ENCODE data around the gene ADGRV1.
"Not testable (repeated sequence)": the region's sequence is repeated elsewhere in the genome, so short reads cannot be mapped to it uniquely, and the experiment has no call there.

The ADGRV1 gene

DNA sequence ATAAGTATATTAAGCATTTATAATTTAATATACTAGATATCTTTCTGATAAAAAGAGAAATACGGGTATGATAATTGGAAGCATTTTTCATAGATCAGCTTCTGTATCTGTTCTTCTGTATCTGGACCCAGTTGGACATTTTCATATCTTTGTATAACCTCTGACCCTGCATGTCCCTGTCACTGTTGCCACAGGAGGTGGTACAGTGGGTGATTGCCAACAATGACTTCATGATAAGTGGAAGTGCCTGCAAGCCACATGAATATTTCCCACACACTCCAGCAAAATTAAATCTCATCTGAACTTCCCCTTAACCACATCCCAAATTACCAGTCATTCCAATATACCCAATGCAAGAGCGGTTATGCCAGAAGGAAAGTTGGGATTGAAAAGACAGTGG lies 448.1 kb downstream of the ADGRV1 start:
- H3K4me3 ChIP-seq (ENCODE audit: low read depth, low read length), result no peak overlapping the region
- no peak for DNase-seq (ENCODE audit: low read depth)
- no peak for TF ChIP-seq POLR2A (IDR thresholded peaks at IDR 0.05; ENCODE audit: extremely low read depth, insufficient read length)
- TF ChIP-seq CTCF (IDR thresholded peaks at IDR 0.05; ENCODE audit: low read depth, low read length), result no peak
- TF ChIP-seq MYC (IDR thresholded peaks at IDR 0.05; ENCODE audit: low read depth, low read length), result no peak
- no peak for TF ChIP-seq MAX (IDR thresholded peaks at IDR 0.05; ENCODE audit: low read depth, low read length)

- no peak overlapping the region for H3K4me3 ChIP-seq (ENCODE audit: low read depth, low read length)
- DNase-seq (ENCODE audit: low read depth), result no peak
- TF ChIP-seq MAX (IDR thresholded peaks at IDR 0.05; ENCODE audit: low read depth, low read length), result no peak
- no peak for TF ChIP-seq MYC (IDR thresholded peaks at IDR 0.05; ENCODE audit: low read depth, low read length)
- TF ChIP-seq CTCF (IDR thresholded peaks at IDR 0.05; ENCODE audit: low read depth, low read length), result no peak
- TF ChIP-seq POLR2A (IDR thresholded peaks at IDR 0.05; ENCODE audit: extremely low read depth, insufficient read length), result no peak
These were observed 448.7 kb downstream of the ADGRV1 start for GRCh38 chr5:91007251-91007650.

- TF ChIP-seq MAX (IDR thresholded peaks at IDR 0.05; ENCODE audit: low read depth, low read length) (no peak), POLR2A (IDR thresholded peaks at IDR 0.05; ENCODE audit: extremely low read depth, insufficient read length) (no peak), CTCF (IDR thresholded peaks at IDR 0.05; ENCODE audit: low read depth, low read length) (no peak), MYC (IDR thresholded peaks at IDR 0.05; ENCODE audit: low read depth, low read length) (no peak)
- no peak for DNase-seq (ENCODE audit: low read depth)
- no peak overlapping the region for H3K4me3 ChIP-seq (ENCODE audit: low read depth, low read length)
These were observed 449.3 kb downstream of the ADGRV1 start for GRCh38 chr5:91007780-91008402.

GRCh38 chr5:91010090-91010489 lies 451.5 kb downstream of the ADGRV1 start:
- H3K4me3 ChIP-seq (ENCODE audit: low read depth, low read length), result no peak overlapping the region
- no peak for DNase-seq (ENCODE audit: low read depth)
- TF ChIP-seq MAX (IDR thresholded peaks at IDR 0.05; ENCODE audit: low read depth, low read length) (no peak), POLR2A (IDR thresholded peaks at IDR 0.05; ENCODE audit: extremely low read depth, insufficient read length) (no peak), CTCF (IDR thresholded peaks at IDR 0.05; ENCODE audit: low read depth, low read length) (no peak), MYC (IDR thresholded peaks at IDR 0.05; ENCODE audit: low read depth, low read length) (no peak)

- no peak for DNase-seq (ENCODE audit: low read depth)
- TF ChIP-seq MAX (IDR thresholded peaks at IDR 0.05; ENCODE audit: low read depth, low read length) (no peak), MYC (IDR thresholded peaks at IDR 0.05; ENCODE audit: low read depth, low read length) (no peak), CTCF (IDR thresholded peaks at IDR 0.05; ENCODE audit: low read depth, low read length) (no peak), POLR2A (IDR thresholded peaks at IDR 0.05; ENCODE audit: extremely low read depth, insufficient read length) (no peak)
- no peak overlapping the region for H3K4me3 ChIP-seq (ENCODE audit: low read depth, low read length)
These were observed 452.4 kb downstream of the ADGRV1 start for GRCh38 chr5:91011029-91011428.

GRCh38 chr5:91012867-91013266 lies 454.3 kb downstream of the ADGRV1 start:
- DNase-seq (ENCODE audit: low read depth); H3K4me3 ChIP-seq (ENCODE audit: low read depth, low read length): not testable (repeated sequence)

Measured in NB4 (cell line).